Stimulated activated naive B cell treated with anti-CD40 and anti-IgM and Interleukin-4, amounts not matched to agents 10 μg/mL and 1 μg/mL and 100 μg/mL, for 72 hours (primary cell): Measurements from ENCODE around the gene IQCE.
A peak's percentile ranks its signal among the peaks of the same experiment; 100 is the strongest.

Source experiments
- ATAC-seq, 2 donors: fragments of 150-1000 bp; cut with Tn5 transposase; replicated peaks; 2 replicates each; pipeline ENCODE4 v1.10.0; 2021; ENCODE audit warnings: moderate library complexity in 1 of 2
- DNase-seq: peaks from one replicate; pipeline ENCODE4 v3.0.0; 2021
- H3K27ac Mint-ChIP-seq: one replicate; pipeline ENCODE4 v1.8.0; 2022; ENCODE audit warnings: mild to moderate bottlenecking, mixed read lengths
- H3K27me3 Mint-ChIP-seq, 2 donors: one replicate each; pipeline ENCODE4 v1.8.0; 2022; ENCODE audit warnings: mixed read lengths in 2 of 2
- H3K36me3 Mint-ChIP-seq, 2 donors: one replicate each; pipeline ENCODE4 v1.8.0; 2022; ENCODE audit warnings: mixed read lengths in 2 of 2, mild to moderate bottlenecking in 1 of 2
- H3K4me1 Mint-ChIP-seq, 2 donors: one replicate each; pipeline ENCODE4 v1.8.0; 2022; ENCODE audit warnings: mixed read lengths in 2 of 2, mild to moderate bottlenecking in 1 of 2
- H3K4me3 Mint-ChIP-seq, 2 donors: one replicate each; pipeline ENCODE4 v1.8.0; 2022; ENCODE audit warnings: mild to moderate bottlenecking in 2 of 2, mixed read lengths in 2 of 2, moderate library complexity in 1 of 2
- H3K9me3 Mint-ChIP-seq, 2 donors: one replicate each; pipeline ENCODE4 v1.8.0; 2022; ENCODE audit warnings: mixed read lengths in 2 of 2, mild to moderate bottlenecking in 1 of 2

The IQCE gene

GRCh38 chr7:2517678-2518507 is 40.9 kb upstream of the IQCE start:
- peaks cover 0 to 5% of the 10 kb centered on the region in 2 donors for H3K36me3 Mint-ChIP-seq
- H3K9me3 Mint-ChIP-seq, result no peaks in the 10 kb centered on the region
- DNase-seq (no peak), ATAC-seq (no peak)
- H3K4me3 Mint-ChIP-seq, result peak overlapping the region; percentile 37 to 68
- no peak overlapping the region for H3K27ac Mint-ChIP-seq
- H3K27me3 Mint-ChIP-seq, result no peaks in the 10 kb centered on the region
- H3K4me1 Mint-ChIP-seq, result peaks cover 32 to 47% of the 10 kb centered on the region in 2 donors

- Mint-ChIP-seq H3K27me3 (no peaks in the 10 kb centered on the region), H3K9me3 (no peaks in the 10 kb centered on the region), H3K4me1 (peaks cover 31 to 47% of the 10 kb centered on the region in 2 donors), H3K27ac (no peak overlapping the region), H3K36me3 (peaks cover 0 to 7% of the 10 kb centered on the region in 2 donors), H3K4me3 (peak overlapping the region; percentile 73 to 77)
- no peak for DNase-seq
- ATAC-seq, result no peak
Observed at GRCh38 chr7:2518737-2519118, 40.1 kb upstream of the IQCE start.

- H3K4me1 Mint-ChIP-seq, result peaks cover 34 to 53% of the 10 kb centered on the region in 2 donors
- peak within 1 kb of the TSS; percentile 97 for H3K4me3 Mint-ChIP-seq
- peak within 1 kb of the TSS; percentile 97 for H3K27ac Mint-ChIP-seq
- no peaks in the 10 kb centered on the region for H3K9me3 Mint-ChIP-seq
- H3K27me3 Mint-ChIP-seq, result no peaks in the 10 kb centered on the region
- ATAC-seq (peak; percentile 73 to 81), DNase-seq (peak; percentile 85)
- H3K36me3 Mint-ChIP-seq, result peaks cover 0 to 7% of the 10 kb centered on the region in 2 donors
Observed at GRCh38 chr7:2519119-2519930, 39.5 kb upstream of the IQCE start, which contains the start of gene LFNG. TSS of gene LFNG (plus strand) at chr7:2519774. CDS start at chr7:2519862, 88 bp downstream.

- DNase-seq, result no peak
- no peaks in the 10 kb centered on the region for H3K27me3 Mint-ChIP-seq
Observed at GRCh38 chr7:2520131-2520760, 38.5 kb upstream of the IQCE start.

GRCh38 chr7:2520761-2521290 is 38.0 kb upstream of the IQCE start:
- H3K27ac Mint-ChIP-seq, result peak overlapping the region; percentile 97
- H3K36me3 Mint-ChIP-seq, result peaks cover 7 to 11% of the 10 kb centered on the region in 2 donors
- H3K27me3 Mint-ChIP-seq, result no peaks in the 10 kb centered on the region
- DNase-seq (no peak), ATAC-seq (no peak)
- H3K9me3 Mint-ChIP-seq, result no peaks in the 10 kb centered on the region
- peak overlapping the region; percentile 97 for H3K4me3 Mint-ChIP-seq
- peaks cover 43 to 66% of the 10 kb centered on the region in 2 donors for H3K4me1 Mint-ChIP-seq

More at GRCh38 chr7:2520131-2520760, 38.5 kb upstream of the IQCE start:
- H3K27ac Mint-ChIP-seq, result peak overlapping the region; percentile 97
- peak in 1 of 2 donors; percentile 1 for ATAC-seq
- H3K4me3 Mint-ChIP-seq, result peak overlapping the region; percentile 97
- peaks cover 39 to 60% of the 10 kb centered on the region in 2 donors for H3K4me1 Mint-ChIP-seq
- peaks cover 1 to 7% of the 10 kb centered on the region in 2 donors for H3K36me3 Mint-ChIP-seq
- no peaks in the 10 kb centered on the region for H3K9me3 Mint-ChIP-seq

- H3K27ac Mint-ChIP-seq, result peak overlapping the region; percentile 96
- peaks cover 48 to 71% of the 10 kb centered on the region in 2 donors for H3K4me1 Mint-ChIP-seq
- no peak for DNase-seq
- no peaks in the 10 kb centered on the region for H3K27me3 Mint-ChIP-seq
- ATAC-seq, result peak in 1 of 2 donors; percentile 2
- no peaks in the 10 kb centered on the region for H3K9me3 Mint-ChIP-seq
- peak overlapping the region; percentile 97 for H3K4me3 Mint-ChIP-seq
- H3K36me3 Mint-ChIP-seq, result peaks cover 9 to 13% of the 10 kb centered on the region in 2 donors
Observed at GRCh38 chr7:2521341-2521745, 37.4 kb upstream of the IQCE start.

GRCh38 chr7:2521952-2522591 is 36.7 kb upstream of the IQCE start:
- Mint-ChIP-seq H3K4me1 (peaks cover 53 to 78% of the 10 kb centered on the region in 2 donors), H3K9me3 (no peaks in the 10 kb centered on the region), H3K27ac (peak overlapping the region; percentile 96), H3K4me3 (peak overlapping the region; percentile 97), H3K36me3 (peaks cover 10 to 19% of the 10 kb centered on the region in 2 donors), H3K27me3 (no peaks in the 10 kb centered on the region)
- DNase-seq, result peak; percentile 79
- peak; percentile 63 to 68 for ATAC-seq

GRCh38 chr7:2522780-2523433 is 35.9 kb upstream of the IQCE start:
- peak overlapping the region; percentile 91 for H3K27ac Mint-ChIP-seq
- peak overlapping the region; percentile 97 for H3K4me3 Mint-ChIP-seq
- no peak for ATAC-seq
- H3K9me3 Mint-ChIP-seq, result no peaks in the 10 kb centered on the region
- DNase-seq, result no peak
- H3K4me1 Mint-ChIP-seq, result peaks cover 52 to 79% of the 10 kb centered on the region in 2 donors
- peaks cover 13 to 26% of the 10 kb centered on the region in 2 donors for H3K36me3 Mint-ChIP-seq
- H3K27me3 Mint-ChIP-seq, result no peaks in the 10 kb centered on the region

- Mint-ChIP-seq H3K36me3 (peaks cover 13 to 26% of the 10 kb centered on the region in 2 donors), H3K9me3 (no peaks in the 10 kb centered on the region), H3K4me1 (peaks cover 57 to 80% of the 10 kb centered on the region in 2 donors)
Observed at GRCh38 chr7:2523461-2523936, 35.3 kb upstream of the IQCE start.

GRCh38 chr7:2523941-2524807 is 34.6 kb upstream of the IQCE start:
- DNase-seq (no peak), ATAC-seq (no peak)
- Mint-ChIP-seq H3K36me3 (peaks cover 13 to 26% of the 10 kb centered on the region in 2 donors), H3K27me3 (no peaks in the 10 kb centered on the region), H3K9me3 (no peaks in the 10 kb centered on the region), H3K4me1 (peaks cover 63 to 86% of the 10 kb centered on the region in 2 donors), H3K4me3 (peak overlapping the region; percentile 13 to 97), H3K27ac (no peak overlapping the region)

More at GRCh38 chr7:2523461-2523936, 35.3 kb upstream of the IQCE start:
- Mint-ChIP-seq H3K4me3 (peak overlapping the region; percentile 97), H3K27ac (peak overlapping the region; percentile 91), H3K27me3 (no peaks in the 10 kb centered on the region)
- ATAC-seq, result no peak
- no peak for DNase-seq

- H3K36me3 Mint-ChIP-seq, result peaks cover 13 to 26% of the 10 kb centered on the region in 2 donors
- ATAC-seq (no peak), DNase-seq (no peak)
- H3K4me3 Mint-ChIP-seq, result peak overlapping the region in 1 of 2 donors; percentile 41
- H3K27ac Mint-ChIP-seq, result no peak overlapping the region
- no peaks in the 10 kb centered on the region for H3K9me3 Mint-ChIP-seq
- H3K4me1 Mint-ChIP-seq, result peaks cover 70 to 94% of the 10 kb centered on the region in 2 donors
- no peaks in the 10 kb centered on the region for H3K27me3 Mint-ChIP-seq
Observed at GRCh38 chr7:2524808-2525657, 33.7 kb upstream of the IQCE start.
